B cell (primary cell): Measurements from ENCODE around the gene PDLIM7. TPM values are rescaled to one million over a fixed set of nuclear protein-coding genes. Genes with fewer than 3 reads are reported as not detected.

ENCODE experiments used
- ATAC-seq: fragments of 200-7000 bp; cut with Tn5 transposase; one replicate; pipeline ENCODE4 v1.10.0; 2021; ENCODE audit warnings: low read depth, mild to moderate bottlenecking, moderate number of reproducible peaks, moderate library complexity
- CTCF ChIA-PET: fragments of 350-600 bp; sonication (Branson Sonifier 250); formaldehyde crosslinking; loops from one replicate; lab custom pipeline; 2021; ENCODE audit warnings: antibody characterized with exemption, inconsistent platforms; lab: Charles Lee
- POLR2A ChIA-PET: fragments of 350-600 bp; sonication (Branson Sonifier 250); formaldehyde crosslinking; loops from one replicate; lab custom pipeline; 2021; ENCODE audit warnings: antibody characterized with exemption; lab: Charles Lee
- DNase-seq: peaks from one replicate; pipeline ENCODE4 v3.0.0; 2013
- H2AFZ ChIP-seq: 2 replicates; pipeline ENCODE4 v1.6.1; 2012; ENCODE audit warnings: mild to moderate bottlenecking, low read depth, low read length; ENCODE audit not compliant: insufficient read depth, poor library complexity, severe bottlenecking
- H3K27ac ChIP-seq, 2 donors: 1 replicate in 1 of 2; 2 replicates in 1 of 2; pipeline ENCODE4 v1.5.1; 2012 to 2013; ENCODE audit warnings: low read length in 2 of 2, mild to moderate bottlenecking in 2 of 2, moderate library complexity in 1 of 2
- H3K27me3 ChIP-seq, 4 experiments: fragments of 200-600 bp in 1 of 4; sonication (generic) in 1 of 4; replicated peaks in 1 of 4; 1 replicate in 2 of 4; 2 replicates in 2 of 4; pipeline versions ENCODE4 v1.6.1 to v1.7.0; 2013 to 2016; ENCODE audit warnings: low read length in 3 of 4, mild to moderate bottlenecking in 2 of 4, mixed read lengths in 1 of 4, moderate library complexity in 1 of 4; ENCODE audit not compliant: insufficient read depth in 4 of 4, control insufficient read depth in 3 of 4; ENCODE audit errors: control extremely low read depth in 1 of 4
- H3K36me3 ChIP-seq, 2 experiments: replicated peaks in 1 of 2; 1 replicate in 1 of 2; 2 replicates in 1 of 2; pipeline versions ENCODE4 v1.6.1 to v1.7.1; 2013; ENCODE audit warnings: low read length in 1 of 2; ENCODE audit not compliant: insufficient read depth in 2 of 2, control insufficient read depth in 1 of 2; ENCODE audit errors: control extremely low read depth in 1 of 2, extremely low read depth in 1 of 2
- H3K4me1 ChIP-seq, 2 donors: fragments of 200-600 bp in 1 of 2; sonication (generic) in 1 of 2; 1 replicate in 1 of 2; 2 replicates in 1 of 2; pipeline versions ENCODE4 v1.5.1 to v1.6.1; 2013 to 2017; ENCODE audit warnings: low read length in 2 of 2; ENCODE audit not compliant: control insufficient read depth in 2 of 2, insufficient read depth in 2 of 2
- H3K4me2 ChIP-seq: replicated peaks from 2 replicates; pipeline ENCODE3; 2012; ENCODE audit warnings: mild to moderate bottlenecking, low read depth, low read length; ENCODE audit not compliant: poor library complexity, severe bottlenecking
- H3K4me3 ChIP-seq, 5 experiments: fragments of 200-600 bp in 1 of 5; sonication (generic) in 1 of 5; 1 replicate in 3 of 5; 2 replicates in 2 of 5; pipeline versions ENCODE4 v1.5.1 to v1.7.0; 2011 to 2016; ENCODE audit warnings: low read length in 4 of 5, mild to moderate bottlenecking in 4 of 5, low read depth in 2 of 5, control low read depth in 1 of 5, moderate library complexity in 1 of 5; ENCODE audit not compliant: insufficient read depth in 1 of 5; ENCODE audit errors: control extremely low read depth in 1 of 5, extremely low read depth in 1 of 5
- H3K79me2 ChIP-seq: fragments of 200-600 bp; sonication (generic); one replicate; pipeline ENCODE4 v1.6.0; 2016; ENCODE audit warnings: low read length; ENCODE audit not compliant: control insufficient read depth, insufficient read depth
- H3K9ac ChIP-seq: fragments of 200-600 bp; sonication (generic); 2 replicates; pipeline ENCODE4 v1.6.1; 2017; ENCODE audit warnings: mild to moderate bottlenecking, low read length, moderate library complexity
- H3K9me3 ChIP-seq, 3 donors: one replicate each; pipeline versions ENCODE4 v1.6.1 to v1.7.1; 2013; ENCODE audit warnings: low read length in 2 of 3; ENCODE audit not compliant: control insufficient read depth in 2 of 3, insufficient read depth in 1 of 3; ENCODE audit errors: control extremely low read depth in 1 of 3
- H4K20me1 ChIP-seq: 2 replicates; pipeline ENCODE4 v1.6.0; 2012; ENCODE audit warnings: mild to moderate bottlenecking, low read length; ENCODE audit not compliant: insufficient read depth, control insufficient read depth, poor library complexity, severe bottlenecking
- H3K27ac Mint-ChIP-seq: one replicate; pipeline ENCODE4 v1.8.0; 2021; ENCODE audit warnings: mixed read lengths
- H3K27me3 Mint-ChIP-seq: one replicate; pipeline ENCODE4 v1.8.0; 2021; ENCODE audit warnings: mixed read lengths
- H3K4me1 Mint-ChIP-seq: one replicate; pipeline ENCODE4 v1.8.0; 2021; ENCODE audit warnings: mixed read lengths
- H3K4me3 Mint-ChIP-seq: one replicate; pipeline ENCODE4 v1.8.0; 2021; ENCODE audit warnings: mixed read lengths
- H3K9me3 Mint-ChIP-seq: one replicate; pipeline ENCODE4 v1.8.0; 2022; ENCODE audit warnings: mixed read lengths; ENCODE audit not compliant: insufficient read depth
- CTCF ChIP-seq: fragments of 200-600 bp; IDR thresholded peaks from one replicate; pipeline ENCODE4 v1.8.0; 2022; ENCODE audit warnings: antibody characterized with exemption, mild to moderate bottlenecking
- EZH2 ChIP-seq: IDR thresholded peaks from 2 replicates; pipeline ENCODE4 v1.6.1; 2012; ENCODE audit warnings: borderline replicate concordance, low read depth, mild to moderate bottlenecking, moderate library complexity, low read length; ENCODE audit not compliant: insufficient read depth, poor library complexity, severe bottlenecking
- WGBS: methylation state at CpG from one replicate; pipeline ENCODE4 v1.1.5; 2013; ENCODE audit warnings: missing lambda C conversion rate; ENCODE audit not compliant: insufficient coverage; 5-methylcytosine and 5-hydroxymethylcytosine counted together
- intact Hi-C: fragments of 100-400 bp; cut with micrococcal nuclease; formaldehyde crosslinking; loops from one replicate; pipeline ENCODE4 v1.10.0; 2022
- polyA plus RNA-seq: library from polyadenylated mRNA; depleted of rRNA; stranded (reverse); fragments of >200 nt; gene quantifications from 2 replicates; pipeline ENCODE4 v1.2.3, GENCODE V29; 2012
- total RNA-seq, 2 donors: library from RNA; stranded (reverse); fragments of 120-200 nt in 1 of 2; gene quantifications; 1 replicate in 1 of 2; 2 replicates in 1 of 2; pipeline versions ENCODE4 v1.2.3 to v1.2.4, GENCODE V29; 2013 to 2022

PDLIM7 gene
- total and polyA plus RNA-seq, 2 donors (not counting 1 experiment from before 2014, with no cell fraction given), result 23.9 to 25.8 TPM

- Histone ChIP-seq H3K79me2 (peaks cover 21% of the 10 kb centered on the region), H2AFZ (peak overlapping the region; percentile 50), H3K36me3 (no peaks in the 10 kb centered on the region), H3K27ac (peak overlapping the region; percentile 88 to 97), H3K27me3 (peaks cover 0 to 2% (median 0%) of the 10 kb centered on the region in 4 experiments), H3K4me3 (peak overlapping the region; percentile 9 to 91 (median 74)), H3K9ac (peak overlapping the region; percentile 87), H3K9me3 (peaks cover 0 to 4% (median 0%) of the 10 kb centered on the region in 3 donors), H3K4me1 (peaks cover 17 to 31% of the 10 kb centered on the region in 2 donors), H4K20me1 (peaks cover 30% of the 10 kb centered on the region), H3K4me2 (peak overlapping the region; percentile 99)
- peak overlapping the region; percentile 80 for H3K27ac Mint-ChIP-seq
- peaks cover 27% of the 10 kb centered on the region for H3K4me1 Mint-ChIP-seq
- ChIA-PET CTCF (interaction anchor here (0.6 to 21.3 kb wide), 29 partner anchors 10 to 153 kb away, joined by 3 to 628 read pairs (median 5); partner anchors contain the start of genes DDX41, DOK3, F12 and GRK6), POLR2A (interaction anchor here (0.5 to 6.7 kb wide), 13 partner anchors 8 to 115 kb away, joined by 3 to 87 read pairs (median 5); partner anchors contain the start of genes DOK3, GRK6, LMAN2 and PFN3)
- peak; percentile 55 for ATAC-seq
- intact Hi-C loops, result loop anchor here (1.0 to 2.0 kb wide), 2 partner anchors 42 to 56 kb away; partner anchors contain the start of gene PDLIM7
- peak overlapping the region; percentile 93 for H3K4me3 Mint-ChIP-seq
- DNase-seq, result peak; percentile 96
- no peaks in the 10 kb centered on the region for H3K9me3 Mint-ChIP-seq
- no peak for TF ChIP-seq EZH2
- peak; percentile 81 for TF ChIP-seq CTCF
- H3K27me3 Mint-ChIP-seq, result no peaks in the 10 kb centered on the region
- under 1% methylated on average over 80 of the region's 80 CpGs for WGBS
Measured at GRCh38 chr5:177455036-177455660, 42.3 kb downstream of the PDLIM7 start.
